Left kidney (tissue), 2 donors: ENCODE data around the gene P3H1. TPM values are rescaled to one million over a fixed set of nuclear protein-coding genes. Genes with fewer than 3 reads are reported as not detected.

Source experiments
- DNase-seq: peaks from one replicate; pipeline ENCODE4 v3.0.0-alpha.2; 2013
- polyA plus RNA-seq: library from polyadenylated mRNA; unstranded; fragments of 120-200 nt; gene quantifications from one replicate; pipeline ENCODE4 v1.2.1, GENCODE V29; 2013; ENCODE audit not compliant: insufficient read length

P3H1 gene
- polyA plus RNA-seq, 1 donor, result 73.6 TPM

- DNase-seq, result no peak
Measured at GRCh38 chr1:42746436-42747105, 20.3 kb downstream of the P3H1 start.

GRCh38 chr1:42745851-42746250 lies 21.0 kb downstream of the P3H1 start:
- no peak for DNase-seq

- DNase-seq, result no peak
Measured at GRCh38 chr1:42744148-42744413, 22.7 kb downstream of the P3H1 start.

GRCh38 chr1:42743317-42744147 lies 23.3 kb downstream of the P3H1 start:
- no peak for DNase-seq

- no peak for DNase-seq
Measured at GRCh38 chr1:42742617-42743316, 24.1 kb downstream of the P3H1 start.

- DNase-seq, result no peak
Measured at GRCh38 chr1:42742141-42742540, 24.7 kb downstream of the P3H1 start.

- DNase-seq, result no peak
Measured at GRCh38 chr1:42741706-42742105, 25.1 kb downstream of the P3H1 start.

GRCh38 chr1:42740851-42741580 lies 25.8 kb downstream of the P3H1 start:
- peak; percentile 46 for DNase-seq

- DNase-seq, result peak; percentile 45
Measured at GRCh38 chr1:42739753-42740700, 26.8 kb downstream of the P3H1 start, which contains the start of gene CLDN19. TSS of gene CLDN19 (minus strand) at chr1:42740236. CDS start at chr1:42740063, 173 bp downstream.

GRCh38 chr1:42738678-42739226 lies 28.1 kb downstream of the P3H1 start:
- DNase-seq, result no peak

GRCh38 chr1:42737986-42738677 lies 28.7 kb downstream of the P3H1 start:
- no peak for DNase-seq

- DNase-seq, result no peak
Measured at GRCh38 chr1:42737257-42737656, 29.6 kb downstream of the P3H1 start.

GRCh38 chr1:42736571-42737200 lies 30.1 kb downstream of the P3H1 start:
- DNase-seq, result no peak

- no peak for DNase-seq
Measured at GRCh38 chr1:42736152-42736551, 30.7 kb downstream of the P3H1 start.

GRCh38 chr1:42735477-42736105 lies 31.2 kb downstream of the P3H1 start:
- no peak for DNase-seq

GRCh38 chr1:42735056-42735455 lies 31.8 kb downstream of the P3H1 start:
- no peak for DNase-seq

- DNase-seq, result no peak
Measured at GRCh38 chr1:42734201-42735035, 32.4 kb downstream of the P3H1 start.
